Hematopoietic multipotent progenitor cell treated with erythropoietin and hydrocortisone succinate and interleukin-3 and kit ligand, for 15 days (in vitro differentiated cells): ENCODE data around the gene CDV3.
"Not testable (repeated sequence)": the region's sequence is repeated elsewhere in the genome, so short reads cannot be mapped to it uniquely, and the experiment has no call there.

Experiments used
- DNase-seq: peaks from one replicate; pipeline ENCODE4 v3.0.0-alpha.2; 2015; ENCODE audit warnings: low spot score

The CDV3 gene, protein sequence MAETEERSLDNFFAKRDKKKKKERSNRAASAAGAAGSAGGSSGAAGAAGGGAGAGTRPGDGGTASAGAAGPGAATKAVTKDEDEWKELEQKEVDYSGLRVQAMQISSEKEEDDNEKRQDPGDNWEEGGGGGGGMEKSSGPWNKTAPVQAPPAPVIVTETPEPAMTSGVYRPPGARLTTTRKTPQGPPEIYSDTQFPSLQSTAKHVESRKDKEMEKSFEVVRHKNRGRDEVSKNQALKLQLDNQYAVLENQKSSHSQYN

DNA sequence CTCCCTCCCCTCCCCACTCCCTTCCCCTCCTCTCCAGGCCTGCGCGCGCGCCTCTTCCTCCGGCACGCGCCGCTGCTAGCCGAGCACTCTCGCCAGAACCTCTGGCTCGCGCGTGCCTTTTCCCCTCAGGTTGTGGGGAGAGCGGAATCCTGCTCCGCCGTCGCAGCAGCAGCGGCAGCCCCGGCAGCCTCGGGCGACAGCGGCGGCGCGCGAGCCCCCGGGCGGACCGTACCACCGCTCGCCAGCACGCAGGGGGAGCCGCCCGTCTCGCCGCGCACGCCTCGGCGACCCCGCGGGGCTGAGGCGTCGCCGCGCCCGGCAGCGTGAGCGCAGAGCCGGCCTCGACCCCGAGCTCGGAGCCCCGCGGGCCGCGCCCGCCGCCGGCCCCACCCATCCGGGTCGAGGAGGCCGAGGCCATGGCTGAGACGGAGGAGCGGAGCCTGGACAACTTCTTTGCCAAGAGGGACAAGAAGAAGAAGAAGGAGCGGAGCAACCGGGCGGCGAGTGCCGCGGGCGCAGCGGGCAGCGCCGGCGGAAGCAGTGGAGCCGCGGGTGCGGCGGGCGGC lies at the start of gene CDV3:
CDV3 (plus strand) TSS at position 58 of the 566 bp plus-strand sequence; CDS start at position 417, 359 bp downstream.
- DNase-seq = no peak

- not testable (repeated sequence) for DNase-seq
Observed at GRCh38 chr3:133523758-133524157, 49.7 kb upstream of the CDV3 start.

- no peak for DNase-seq
Observed at GRCh38 chr3:133525435-133525834, 48.1 kb upstream of the CDV3 start.

DNA sequence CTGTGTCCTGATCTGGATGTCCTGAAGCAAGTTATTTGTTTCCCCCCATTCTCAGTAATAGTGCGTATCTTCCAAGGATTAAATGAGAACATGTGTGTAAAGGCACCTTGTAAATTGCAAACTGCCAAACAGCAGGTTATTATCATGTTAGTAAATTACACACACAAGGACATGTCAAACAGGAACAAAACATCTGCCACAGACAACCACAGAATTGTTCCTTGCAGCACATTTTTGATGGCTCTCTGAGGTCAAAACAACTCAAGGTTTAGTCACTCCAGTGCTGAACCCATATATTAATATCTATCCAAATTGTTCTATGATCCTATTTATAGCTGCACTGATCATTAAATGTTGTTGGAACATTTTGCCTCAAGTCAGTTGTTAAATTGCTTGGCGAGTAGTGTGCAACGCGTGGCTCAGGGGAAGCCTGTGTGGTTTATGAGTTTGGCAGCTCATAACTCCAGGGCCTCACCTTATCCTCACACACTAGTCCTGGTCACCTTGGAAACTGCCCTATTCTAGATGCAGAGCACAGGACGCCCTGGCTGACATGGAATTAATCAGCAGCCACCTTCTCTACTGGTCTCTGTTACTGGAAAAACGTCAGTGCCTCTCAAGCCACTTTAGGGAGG lies 46.3 kb upstream of the CDV3 start:
- no peak for DNase-seq

GRCh38 chr3:133529809-133530208 lies 43.7 kb upstream of the CDV3 start:
- no peak for DNase-seq

GRCh38 chr3:133531981-133532380 lies 41.5 kb upstream of the CDV3 start:
- DNase-seq = no peak

DNA sequence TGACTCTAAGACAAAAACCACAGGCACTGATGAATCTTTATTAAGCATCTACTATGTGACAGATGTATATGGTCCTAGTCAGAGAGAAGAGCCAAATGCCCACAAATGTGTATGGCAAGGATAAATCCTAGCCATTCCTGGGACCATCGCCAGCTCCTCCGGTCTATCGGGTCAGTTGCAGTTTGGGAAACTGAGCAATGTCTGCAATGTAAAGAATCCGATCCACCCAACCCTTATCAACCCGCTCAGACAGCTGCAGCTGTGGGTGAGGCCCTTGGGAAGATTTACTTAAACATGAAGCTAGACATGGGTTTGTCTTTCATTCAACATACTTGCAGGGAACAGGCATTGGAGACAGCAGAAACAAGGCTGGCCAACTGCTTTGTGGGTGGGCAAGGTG lies 40.5 kb upstream of the CDV3 start:
- no peak for DNase-seq

DNA sequence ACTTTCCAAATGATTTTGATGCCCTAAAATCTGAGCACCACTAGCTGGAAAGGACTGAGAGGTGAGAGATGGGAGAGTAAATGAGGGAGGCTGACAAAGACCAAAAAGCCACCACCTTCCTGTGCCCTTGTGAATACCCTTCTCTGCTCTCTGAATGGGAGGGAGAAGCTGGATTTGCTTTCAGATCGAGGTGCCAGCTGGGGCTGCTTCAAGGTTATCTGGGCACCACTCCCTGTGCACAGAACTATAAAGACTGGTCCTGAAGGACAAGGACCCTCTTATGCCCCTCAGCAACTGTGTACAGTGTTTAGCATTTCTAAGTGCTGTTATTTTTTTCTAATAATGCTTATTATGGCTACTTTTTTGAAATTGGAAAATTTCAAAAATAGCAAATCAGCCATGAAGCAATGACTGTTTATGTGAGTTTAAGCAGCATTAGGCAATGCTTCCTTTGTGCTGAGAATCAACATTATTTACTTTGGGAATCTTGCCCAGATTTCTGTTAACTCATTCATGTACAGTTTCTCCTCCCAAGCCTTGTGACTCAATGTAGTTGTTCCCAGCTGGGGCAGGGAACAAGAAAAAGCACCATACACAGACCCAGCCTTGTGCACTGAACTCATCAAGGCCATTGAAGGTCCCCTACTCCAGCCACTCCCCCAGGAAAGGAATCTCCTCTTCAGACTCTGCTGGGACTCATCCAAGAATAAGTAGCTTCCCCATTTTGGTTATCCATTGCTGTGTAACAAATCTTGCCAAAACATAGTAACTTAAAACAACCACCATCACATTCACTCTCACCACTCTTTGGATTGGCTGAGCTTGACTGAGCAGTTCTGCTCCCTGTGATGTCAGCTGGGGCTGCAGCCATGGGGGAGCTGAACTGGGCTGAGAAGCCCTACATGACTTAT lies 37.3 kb upstream of the CDV3 start:
- DNase-seq = no peak

DNA sequence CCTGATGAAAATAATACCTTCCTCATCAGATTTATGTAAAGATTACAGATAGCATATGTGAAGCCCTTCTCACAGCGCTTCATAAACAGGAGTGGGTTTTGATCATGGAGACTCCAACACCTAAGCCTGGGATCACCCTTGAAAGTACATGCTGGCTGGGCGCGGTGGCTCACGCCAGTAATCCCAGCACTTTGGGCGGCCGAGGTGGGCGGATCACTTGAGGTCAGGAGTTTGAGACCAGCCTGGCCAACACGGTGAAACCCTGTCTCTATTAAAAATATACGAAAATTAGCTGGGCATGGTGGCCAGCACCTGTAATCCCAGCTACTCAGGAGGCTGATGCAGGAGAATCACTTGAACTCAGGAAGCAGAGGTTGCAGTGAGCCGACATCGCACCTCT lies 36.4 kb upstream of the CDV3 start:
- not testable (repeated sequence) for DNase-seq

DNA sequence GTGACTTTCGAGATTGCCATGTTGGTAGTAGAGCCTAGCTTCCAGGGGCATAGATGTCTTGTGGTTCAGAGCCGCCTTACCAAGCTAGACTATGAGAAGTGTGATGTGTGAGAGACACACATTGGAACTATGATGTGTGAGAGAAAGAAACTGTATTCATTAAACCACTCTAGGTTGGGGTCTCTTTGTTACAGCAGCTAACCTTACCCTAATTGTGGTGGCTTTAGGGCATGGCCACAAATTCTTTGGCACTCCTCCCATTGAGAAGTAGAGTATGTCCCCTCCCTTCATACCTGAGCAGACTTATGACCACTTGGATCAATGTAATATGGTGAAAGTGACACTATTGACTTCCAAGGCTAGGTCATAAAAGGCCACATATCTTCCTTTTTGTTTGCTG lies 35.3 kb upstream of the CDV3 start:
- no peak for DNase-seq

DNA sequence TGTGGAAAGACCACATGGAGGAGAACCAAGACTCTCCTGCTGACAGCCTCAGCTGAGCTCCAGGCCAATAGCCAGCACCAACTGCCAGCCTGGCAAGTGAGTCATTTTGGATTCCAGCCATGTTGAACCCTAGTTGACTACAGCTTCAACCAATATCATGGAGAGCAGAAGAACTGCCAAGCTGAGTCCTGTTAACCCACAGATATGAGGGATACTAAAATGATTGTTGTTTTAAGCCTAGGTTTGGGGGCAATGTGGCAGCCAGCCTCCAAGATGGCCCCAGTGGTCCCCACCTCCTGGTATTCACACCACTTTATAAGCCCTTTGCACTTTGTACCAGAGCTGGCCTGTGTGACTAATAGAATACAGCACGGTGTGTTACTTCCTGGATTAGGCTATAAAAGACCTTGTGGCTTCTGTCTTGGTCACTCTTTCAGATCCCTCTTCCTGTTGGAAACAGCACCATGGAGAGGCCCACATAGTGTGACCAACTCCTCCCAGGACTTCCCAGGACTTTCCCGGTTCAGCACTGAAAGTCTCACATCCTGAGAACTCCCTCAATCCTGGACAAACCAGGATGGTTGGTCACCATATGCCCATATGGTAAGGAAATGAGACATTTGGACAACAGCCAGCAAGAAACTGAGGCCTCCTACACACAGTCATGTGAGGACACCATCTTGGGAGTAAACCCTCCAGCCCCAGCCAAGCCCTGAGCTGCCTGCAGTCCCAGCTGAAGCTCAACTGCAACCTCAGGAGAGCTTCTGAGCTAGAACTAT lies 32.4 kb upstream of the CDV3 start:
- no peak for DNase-seq

GRCh38 chr3:133542871-133543270 lies 30.6 kb upstream of the CDV3 start:
- DNase-seq = no peak

DNA sequence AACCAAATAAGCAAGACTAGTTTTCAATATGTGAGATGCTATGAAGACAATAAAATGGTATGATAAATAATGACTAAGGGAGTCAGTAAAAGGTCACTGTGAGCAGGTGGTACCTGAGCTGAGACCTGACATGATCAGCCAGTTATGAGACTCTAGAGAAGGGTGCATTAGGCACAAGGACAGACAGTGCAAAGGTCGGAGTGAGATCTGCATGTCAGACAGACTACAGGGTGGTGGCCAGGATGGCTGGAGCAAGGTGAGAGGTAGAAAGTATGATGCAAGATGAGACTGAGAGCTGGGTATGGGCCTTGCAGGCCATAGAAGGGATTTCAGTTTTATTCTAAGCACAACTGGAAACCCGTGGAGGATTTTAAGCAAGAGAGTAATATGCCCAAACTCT lies 28.5 kb upstream of the CDV3 start:
- DNase-seq = not testable (repeated sequence)

DNA sequence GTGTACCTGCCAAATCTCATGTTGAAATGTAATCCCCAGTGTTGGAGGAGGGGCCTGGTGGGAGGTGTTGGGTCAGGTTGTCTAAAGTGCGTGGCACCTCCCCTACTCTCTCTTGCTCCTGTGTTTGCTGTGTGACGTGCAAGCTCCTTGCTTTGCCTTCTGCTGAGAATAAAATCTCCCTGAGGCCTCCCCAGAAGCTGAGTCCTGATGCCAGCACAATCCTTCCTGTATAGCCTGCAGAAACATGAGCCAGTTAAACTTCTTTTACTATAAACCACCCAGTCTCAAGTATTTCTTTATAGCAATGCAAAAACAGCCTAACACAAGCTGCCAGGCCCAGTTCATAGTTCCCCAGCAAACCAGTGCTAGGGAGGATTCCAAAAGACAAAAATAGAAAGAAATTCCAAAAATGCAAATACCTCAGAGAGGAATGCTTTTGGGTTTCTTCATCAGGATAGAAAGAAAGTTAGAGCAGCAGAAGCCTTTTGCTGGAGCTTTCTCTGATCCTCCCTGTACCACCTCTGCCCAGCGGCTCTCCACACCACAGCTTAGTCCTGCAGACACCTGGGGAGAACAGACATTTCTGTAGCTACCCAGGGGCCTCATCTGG lies 25.9 kb upstream of the CDV3 start:
- no peak for DNase-seq

- DNase-seq = no peak
Observed at GRCh38 chr3:133548090-133548489, 25.4 kb upstream of the CDV3 start.

DNA sequence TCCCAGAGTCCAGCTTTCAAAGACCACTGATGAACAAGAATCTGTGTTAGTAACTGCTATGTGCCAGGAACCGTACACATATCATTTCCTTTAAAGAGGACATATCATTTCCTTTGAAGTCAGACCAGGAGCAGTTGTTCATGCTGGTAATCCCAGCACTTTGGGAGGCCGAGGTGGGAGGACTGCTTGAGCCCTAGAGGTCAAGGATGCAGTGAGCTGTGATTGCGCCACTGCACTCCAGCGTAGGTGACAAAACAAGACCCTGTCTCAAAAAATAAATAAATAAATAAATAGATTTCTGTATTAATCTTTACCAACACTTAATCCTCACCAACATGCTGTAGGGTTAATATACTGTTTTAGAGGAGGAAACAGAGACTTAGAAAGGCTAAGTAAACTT lies 23.9 kb upstream of the CDV3 start:
- no peak for DNase-seq

DNA sequence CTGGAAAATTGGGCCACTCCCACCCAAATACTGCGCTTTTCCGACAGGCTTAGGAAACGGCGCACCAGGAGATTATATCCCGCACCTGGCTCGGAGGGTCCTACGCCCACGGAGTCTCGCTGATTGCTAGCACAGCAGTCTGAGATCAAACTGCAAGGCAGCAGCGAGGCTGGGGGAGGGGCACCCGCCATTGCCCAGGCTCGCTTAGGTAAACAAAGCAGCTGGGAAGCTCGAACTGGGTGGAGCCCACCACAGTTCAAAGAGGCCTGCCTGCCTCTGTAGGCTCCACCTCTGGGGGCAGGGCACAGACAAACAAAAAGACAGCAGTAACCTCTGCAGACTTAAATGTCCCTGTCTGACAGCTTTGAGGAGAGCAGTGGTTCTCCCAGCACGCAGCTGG lies 21.9 kb upstream of the CDV3 start:
- not testable (repeated sequence) for DNase-seq

DNA sequence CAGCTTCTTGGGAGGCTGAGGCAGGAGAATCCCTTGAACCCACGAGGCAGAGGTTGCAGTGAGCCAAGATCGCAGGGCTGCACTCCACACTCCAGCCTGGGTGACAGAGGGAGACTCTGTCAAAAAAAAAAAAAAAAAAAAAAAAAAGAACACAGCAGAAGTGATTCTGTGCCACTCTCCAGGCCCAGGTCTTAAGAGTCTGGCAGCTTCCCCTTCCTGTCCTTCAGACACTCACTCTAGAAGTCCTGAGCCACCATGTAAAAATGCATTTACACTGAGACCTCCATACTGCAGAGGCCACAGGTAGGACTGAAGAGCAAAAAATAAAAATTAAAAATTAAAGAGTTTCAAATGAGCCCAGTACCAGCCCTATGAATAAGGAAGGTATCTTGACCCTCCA lies 11.8 kb upstream of the CDV3 start:
- no peak for DNase-seq

DNA sequence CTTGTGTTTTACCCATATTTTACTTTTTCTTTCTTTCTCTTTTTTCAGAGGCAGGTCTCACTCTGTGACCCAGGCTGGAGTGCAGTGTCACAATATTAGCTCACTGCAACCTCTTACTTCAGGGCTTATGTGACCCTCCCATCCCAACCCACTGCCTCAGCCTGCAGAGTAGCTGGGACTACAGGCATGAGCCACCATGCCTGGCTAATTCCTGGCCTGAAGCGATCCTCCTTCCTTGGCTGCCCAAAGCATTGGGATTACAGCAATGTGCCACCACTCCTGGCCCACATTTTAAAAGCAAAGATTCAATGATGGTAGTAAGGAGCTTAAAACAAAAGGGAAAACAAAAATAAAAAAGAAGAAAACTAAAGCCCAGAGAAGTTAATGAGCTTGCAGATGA lies 11.1 kb upstream of the CDV3 start:
- no peak for DNase-seq

DNA sequence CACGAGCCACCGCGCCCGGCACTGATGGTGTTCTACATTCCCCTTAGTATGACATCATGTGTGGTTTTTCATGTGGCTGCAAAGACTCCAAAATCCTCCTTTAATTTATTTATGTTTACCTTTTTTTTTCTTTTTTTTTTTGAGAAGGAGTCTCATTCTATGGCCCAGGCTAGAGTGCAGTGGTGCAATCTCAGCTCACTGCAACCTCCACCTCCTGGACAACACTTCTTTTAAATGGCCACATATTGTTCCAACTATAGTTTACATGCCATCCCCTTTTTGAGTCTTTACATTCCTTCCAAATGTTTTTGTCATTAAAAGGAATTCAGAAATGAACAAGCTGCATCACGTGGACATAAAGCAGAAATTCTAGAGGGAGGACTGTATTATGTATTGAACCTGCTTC lies 10.3 kb upstream of the CDV3 start:
- DNase-seq = no peak

DNA sequence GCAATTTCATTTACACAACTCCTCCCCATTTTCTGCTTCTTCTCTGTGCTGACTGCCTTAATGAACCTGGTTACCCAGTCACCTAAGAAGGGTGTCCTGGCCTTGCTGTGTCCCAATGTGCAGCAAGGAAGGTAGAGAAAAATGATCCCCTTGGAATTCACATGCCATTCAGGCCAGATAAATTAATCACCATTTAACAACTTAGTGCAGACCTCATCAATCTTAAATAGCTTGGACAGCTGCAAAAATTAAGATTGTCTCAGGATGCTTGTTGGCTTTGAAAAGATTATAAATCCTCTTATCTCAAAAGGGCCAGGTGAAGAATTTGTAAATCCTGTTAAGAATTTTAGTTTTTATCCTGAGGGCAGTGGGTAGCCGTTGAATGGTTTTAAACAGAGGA lies 9.7 kb upstream of the CDV3 start:
- DNase-seq = no peak
